HUDEP-2 (cell line): ENCODE measurements around the gene C14orf180.

Experiments
- DNase-seq, 76 experiments: peaks; one replicate each; lab custom pipeline; 2025; ENCODE audit not compliant: unreplicated experiment in 76 of 76; lab: John Stamatoyannopoulos, UW

Gene C14orf180

GRCh38 chr14:104590240-104590965, 10.8 kb downstream of the C14orf180 start:
- DNase-seq, result no peak

- no peak for DNase-seq
Observed at GRCh38 chr14:104591031-104591430, 11.5 kb downstream of the C14orf180 start.

- DNase-seq, result no peak
Observed at GRCh38 chr14:104591506-104592291, 12.1 kb downstream of the C14orf180 start.

- DNase-seq, result no peak
Observed at GRCh38 chr14:104592292-104592672, 12.7 kb downstream of the C14orf180 start.

GRCh38 chr14:104592785-104593184, 13.2 kb downstream of the C14orf180 start:
- no peak for DNase-seq

GRCh38 chr14:104593241-104593701, 13.7 kb downstream of the C14orf180 start:
- DNase-seq, result no peak

GRCh38 chr14:104593710-104594136, 14.2 kb downstream of the C14orf180 start:
- DNase-seq, result no peak

- no peak for DNase-seq
Observed at GRCh38 chr14:104594310-104595046, 14.9 kb downstream of the C14orf180 start.

- DNase-seq, result no peak
Observed at GRCh38 chr14:104595116-104595675, 15.6 kb downstream of the C14orf180 start.

- no peak for DNase-seq
Observed at GRCh38 chr14:104595911-104596450, 16.4 kb downstream of the C14orf180 start.

GRCh38 chr14:104596451-104596918, 16.9 kb downstream of the C14orf180 start:
- DNase-seq, result no peak

GRCh38 chr14:104596927-104597351, 17.4 kb downstream of the C14orf180 start:
- no peak for DNase-seq

- DNase-seq, result no peak
Observed at GRCh38 chr14:104597576-104597975, 18.0 kb downstream of the C14orf180 start.

GRCh38 chr14:104598039-104598909, 18.7 kb downstream of the C14orf180 start:
- DNase-seq, result no peak

- DNase-seq, result no peak
Observed at GRCh38 chr14:104598910-104599273, 19.3 kb downstream of the C14orf180 start.

GRCh38 chr14:104599446-104599845, 19.9 kb downstream of the C14orf180 start:
- DNase-seq, result no peak

- no peak for DNase-seq
Observed at GRCh38 chr14:104600141-104600643, 20.6 kb downstream of the C14orf180 start.

- DNase-seq, result no peak
Observed at GRCh38 chr14:104600805-104601204, 21.2 kb downstream of the C14orf180 start.

- DNase-seq, result no peak
Observed at GRCh38 chr14:104601786-104602185, 22.2 kb downstream of the C14orf180 start.
